Smooth muscle cell (in vitro differentiated cells): Measurements from ENCODE around the gene ANKRD11. TPM values are rescaled to one million over a fixed set of nuclear protein-coding genes. Genes with fewer than 3 reads are reported as not detected.

Source experiments
- DNase-seq: peaks from one replicate; lab custom pipeline; 2025; ENCODE audit not compliant: unreplicated experiment; lab: John Stamatoyannopoulos, UW
- H2AFZ ChIP-seq: fragments of 200-600 bp; sonication (generic); 2 replicates; pipeline ENCODE4 v1.6.0; 2016; ENCODE audit warnings: antibody characterized with exemption, low read depth, mild to moderate bottlenecking
- H3F3A ChIP-seq: fragments of 200-600 bp; sonication (generic); 2 replicates; pipeline ENCODE4 v1.6.0; 2017; ENCODE audit warnings: antibody characterized with exemption, low read depth
- H3K27ac ChIP-seq: fragments of 200-600 bp; sonication (generic); 2 replicates; pipeline ENCODE4 v1.5.1; 2016; ENCODE audit warnings: low read depth, mild to moderate bottlenecking
- H3K27me3 ChIP-seq: fragments of 200-600 bp; sonication (generic); 2 replicates; pipeline ENCODE4 v1.6.1; 2016; ENCODE audit warnings: low read depth, mild to moderate bottlenecking
- H3K36me3 ChIP-seq: fragments of 200-600 bp; sonication (generic); 2 replicates; pipeline ENCODE4 v1.5.1; 2016; ENCODE audit warnings: low read depth
- H3K4me1 ChIP-seq: fragments of 200-600 bp; sonication (generic); 2 replicates; pipeline ENCODE4 v1.5.1; 2016; ENCODE audit warnings: low read depth
- H3K4me2 ChIP-seq: fragments of 200-600 bp; sonication (generic); 2 replicates; pipeline ENCODE4 v1.6.0; 2016; ENCODE audit warnings: mild to moderate bottlenecking
- H3K4me3 ChIP-seq: fragments of 200-600 bp; sonication (generic); 2 replicates; pipeline ENCODE4 v1.5.1; 2016; ENCODE audit warnings: mild to moderate bottlenecking
- H3K79me2 ChIP-seq: fragments of 200-600 bp; sonication (generic); 2 replicates; pipeline ENCODE4 v1.6.0; 2016; ENCODE audit warnings: low read depth, mild to moderate bottlenecking
- H3K9ac ChIP-seq: fragments of 200-600 bp; sonication (generic); 2 replicates; pipeline ENCODE4 v1.6.0; 2016; ENCODE audit warnings: low read depth
- H3K9me3 ChIP-seq: fragments of 200-600 bp; sonication (generic); replicated peaks from 2 replicates; pipeline ENCODE4 v1.5.1; 2016; ENCODE audit warnings: low read depth
- H4K20me1 ChIP-seq: fragments of 200-600 bp; sonication (generic); 2 replicates; pipeline ENCODE4 v1.6.0; 2016; ENCODE audit warnings: low read depth
- WGBS: methylation state at CpG from one replicate; pipeline ENCODE4 v1.1.7; 2016; ENCODE audit warnings: low lambda C conversion rate; 5-methylcytosine and 5-hydroxymethylcytosine counted together
- polyA plus RNA-seq: library from polyadenylated mRNA; unstranded; fragments of >200 nt; fragmentation: Nextera tagmentation; extraction: Ambion mirVana; gene quantifications from 2 replicates; pipeline ENCODE4 v1.2.1, GENCODE V29; 2016
- total RNA-seq: library from RNA; depleted of rRNA; stranded (reverse); fragments of >200 nt; gene quantifications from 2 replicates; pipeline ENCODE4 v1.2.3, GENCODE V29; 2014
- TF ChIP-seq, protein P1 (sequence below): fragments of 200-600 bp; sonication (generic); IDR thresholded peaks from 2 replicates; pipeline ENCODE4 v1.5.1; 2017; ENCODE audit warnings: borderline replicate concordance, mild to moderate bottlenecking, antibody characterized with exemption; ENCODE audit not compliant: insufficient read depth, poor library complexity, severe bottlenecking

Gene ANKRD11
- total and polyA plus RNA-seq, 2 experiments from 2014 or later: 31.5 to 105 TPM

DNA sequence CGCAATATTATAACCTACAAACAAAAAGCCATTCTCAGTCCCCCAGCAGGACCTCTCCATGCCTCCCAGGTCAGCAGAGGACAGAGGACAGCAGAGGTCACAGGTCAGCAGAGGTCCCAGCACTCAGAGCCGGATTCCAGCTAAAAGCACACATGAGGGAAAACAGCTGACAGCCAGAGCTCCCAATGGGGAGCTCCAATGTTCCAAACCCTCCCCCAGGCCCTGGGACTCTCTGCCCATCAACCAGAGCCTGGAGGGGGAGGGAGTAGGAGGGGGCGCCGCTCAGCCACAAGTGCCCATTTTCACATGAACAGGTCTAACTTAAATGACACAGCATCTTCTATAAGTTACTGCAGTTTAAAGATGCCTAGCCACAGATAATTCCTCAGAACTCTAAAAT, 77.5 kb downstream of the ANKRD11 start:
- no peak overlapping the region for H3K9ac ChIP-seq
- no peaks in the 10 kb centered on the region for H3K36me3 ChIP-seq
- H3K27me3 ChIP-seq: no peaks in the 10 kb centered on the region
- H3K4me3 ChIP-seq: no peak overlapping the region
- H3K27ac ChIP-seq: peak overlapping the region; percentile 12
- no peaks in the 10 kb centered on the region for H3K9me3 ChIP-seq
- H3K4me2 ChIP-seq: no peak overlapping the region
- H3K4me1 ChIP-seq: peaks cover 30% of the 10 kb centered on the region
- TF ChIP-seq, protein P1, sequence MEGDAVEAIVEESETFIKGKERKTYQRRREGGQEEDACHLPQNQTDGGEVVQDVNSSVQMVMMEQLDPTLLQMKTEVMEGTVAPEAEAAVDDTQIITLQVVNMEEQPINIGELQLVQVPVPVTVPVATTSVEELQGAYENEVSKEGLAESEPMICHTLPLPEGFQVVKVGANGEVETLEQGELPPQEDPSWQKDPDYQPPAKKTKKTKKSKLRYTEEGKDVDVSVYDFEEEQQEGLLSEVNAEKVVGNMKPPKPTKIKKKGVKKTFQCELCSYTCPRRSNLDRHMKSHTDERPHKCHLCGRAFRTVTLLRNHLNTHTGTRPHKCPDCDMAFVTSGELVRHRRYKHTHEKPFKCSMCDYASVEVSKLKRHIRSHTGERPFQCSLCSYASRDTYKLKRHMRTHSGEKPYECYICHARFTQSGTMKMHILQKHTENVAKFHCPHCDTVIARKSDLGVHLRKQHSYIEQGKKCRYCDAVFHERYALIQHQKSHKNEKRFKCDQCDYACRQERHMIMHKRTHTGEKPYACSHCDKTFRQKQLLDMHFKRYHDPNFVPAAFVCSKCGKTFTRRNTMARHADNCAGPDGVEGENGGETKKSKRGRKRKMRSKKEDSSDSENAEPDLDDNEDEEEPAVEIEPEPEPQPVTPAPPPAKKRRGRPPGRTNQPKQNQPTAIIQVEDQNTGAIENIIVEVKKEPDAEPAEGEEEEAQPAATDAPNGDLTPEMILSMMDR: no peak
- H3F3A ChIP-seq: peaks cover 7% of the 10 kb centered on the region
- H3K79me2 ChIP-seq: peaks cover 100% of the 10 kb centered on the region
- no peak overlapping the region for H2AFZ ChIP-seq
- no peak for DNase-seq
- 70% methylated on average over 4 of the region's 4 CpGs for WGBS
- peaks cover 100% of the 10 kb centered on the region for H4K20me1 ChIP-seq

DNA sequence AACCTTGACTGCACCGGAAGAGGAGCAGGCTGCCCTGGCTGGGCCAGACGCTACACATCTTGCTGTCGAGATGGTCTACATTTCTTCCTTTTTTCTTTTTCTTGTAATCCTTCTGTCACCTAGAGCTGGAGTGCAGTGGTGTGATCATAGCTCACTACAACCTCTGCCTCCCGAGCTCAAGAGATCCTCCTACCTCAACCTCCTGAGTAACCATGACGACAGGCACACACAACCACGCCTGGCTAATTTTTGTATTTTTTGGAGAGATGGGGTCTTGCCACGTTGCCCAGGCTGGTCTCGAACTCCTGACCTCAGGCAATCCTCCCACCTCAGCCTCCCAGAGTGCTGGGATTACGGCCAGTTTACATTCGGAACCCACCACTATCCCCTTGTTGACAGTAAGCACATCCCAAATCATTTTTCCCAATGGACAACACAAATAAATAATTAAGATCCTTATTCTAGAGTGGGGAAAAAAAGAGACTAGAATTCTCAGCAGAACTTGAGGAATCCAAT, 79.0 kb downstream of the ANKRD11 start:
- TF ChIP-seq, protein P1: no peak
- peak overlapping the region; percentile 88 for H3K27ac ChIP-seq
- peaks cover 100% of the 10 kb centered on the region for H4K20me1 ChIP-seq
- no peak overlapping the region for H3K4me3 ChIP-seq
- no peak overlapping the region for H3K9ac ChIP-seq
- peaks cover 40% of the 10 kb centered on the region for H3K4me1 ChIP-seq
- peaks cover 100% of the 10 kb centered on the region for H3K79me2 ChIP-seq
- no peaks in the 10 kb centered on the region for H3K9me3 ChIP-seq
- H3F3A ChIP-seq: peaks cover 11% of the 10 kb centered on the region
- no peaks in the 10 kb centered on the region for H3K36me3 ChIP-seq
- no peak overlapping the region for H2AFZ ChIP-seq
- DNase-seq: no peak
- H3K27me3 ChIP-seq: no peaks in the 10 kb centered on the region
- no peak overlapping the region for H3K4me2 ChIP-seq
- WGBS: 93% methylated on average over 10 of the region's 10 CpGs

DNA sequence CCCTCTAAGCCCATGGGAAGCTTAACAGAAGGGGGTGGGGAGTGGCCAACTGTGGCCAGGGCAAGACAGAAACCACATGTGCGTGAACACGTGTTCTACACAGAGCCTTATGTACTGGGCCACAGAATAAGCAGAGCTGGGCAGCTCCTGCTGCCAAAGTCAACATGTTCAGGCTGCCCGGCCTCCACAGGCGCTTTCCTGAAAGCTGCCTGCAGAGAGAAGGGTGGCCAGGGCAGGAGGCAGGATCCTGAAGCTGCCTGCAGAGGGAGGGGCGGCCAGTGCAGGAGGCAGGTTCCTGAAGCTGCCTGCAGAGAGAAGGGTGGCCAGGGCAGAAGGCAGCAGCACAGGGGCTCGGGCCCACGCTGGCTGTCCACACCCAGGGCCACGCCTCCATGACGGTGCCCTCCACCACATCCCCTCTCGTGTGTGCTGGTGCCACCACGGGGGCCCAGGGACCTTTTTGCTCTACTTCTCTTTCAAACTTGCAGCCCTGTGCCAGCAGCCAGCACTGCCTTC, 79.5 kb downstream of the ANKRD11 start:
- WGBS: 86% methylated on average over 11 of the region's 11 CpGs
- no peak for DNase-seq

More for the DNA sequence above, 79.5 kb downstream of the ANKRD11 start:
- TF ChIP-seq, protein P1: no peak
- Histone ChIP-seq H3K4me1 (peaks cover 43% of the 10 kb centered on the region), H3K36me3 (no peaks in the 10 kb centered on the region), H3K79me2 (peaks cover 100% of the 10 kb centered on the region), H4K20me1 (peaks cover 100% of the 10 kb centered on the region), H3F3A (peaks cover 11% of the 10 kb centered on the region), H3K4me2 (no peak overlapping the region), H3K9ac (no peak overlapping the region), H2AFZ (no peak overlapping the region), H3K9me3 (no peaks in the 10 kb centered on the region), H3K27me3 (no peaks in the 10 kb centered on the region), H3K27ac (peak overlapping the region; percentile 88), H3K4me3 (no peak overlapping the region)
